Measurements from ENCODE around the gene CENPP.

CENPP gene

GRCh38 chr9:92603100-92603499 lies 277.3 kb downstream of the CENPP start:
- no peak for DNase-seq

- DNase-seq, result no peak
Observed at GRCh38 chr9:92603990-92604389, 278.2 kb downstream of the CENPP start.

- no peak for DNase-seq
Observed at GRCh38 chr9:92605224-92605623, 279.5 kb downstream of the CENPP start.

GRCh38 chr9:92607088-92607487 lies 281.3 kb downstream of the CENPP start:
- DNase-seq, result peak; percentile 18

- peak; percentile 67 for DNase-seq
Observed at GRCh38 chr9:92607773-92608172, 282.0 kb downstream of the CENPP start.

GRCh38 chr9:92608241-92608908 lies 282.6 kb downstream of the CENPP start:
- no peak for DNase-seq

- DNase-seq, result no peak
Observed at GRCh38 chr9:92608909-92609445, 283.2 kb downstream of the CENPP start.

- no peak for DNase-seq
Observed at GRCh38 chr9:92610470-92611420, 285.0 kb downstream of the CENPP start.

GRCh38 chr9:92611621-92612285 lies 286.0 kb downstream of the CENPP start:
- DNase-seq, result no peak

- DNase-seq, result no peak
Observed at GRCh38 chr9:92612292-92612691, 286.5 kb downstream of the CENPP start.

- no peak for DNase-seq
Observed at GRCh38 chr9:92612816-92613215, 287.1 kb downstream of the CENPP start.

- DNase-seq, result no peak
Observed at GRCh38 chr9:92613268-92614122, 287.7 kb downstream of the CENPP start.

GRCh38 chr9:92614123-92614510 lies 288.4 kb downstream of the CENPP start:
- no peak for DNase-seq

GRCh38 chr9:92614763-92615461 lies 289.2 kb downstream of the CENPP start:
- no peak for DNase-seq

- no peak for DNase-seq
Observed at GRCh38 chr9:92615790-92616189, 290.0 kb downstream of the CENPP start.

- no peak for DNase-seq
Observed at GRCh38 chr9:92616199-92616641, 290.5 kb downstream of the CENPP start.

- no peak for DNase-seq
Observed at GRCh38 chr9:92616655-92617111, 290.9 kb downstream of the CENPP start.

GRCh38 chr9:92617195-92617813 lies 291.6 kb downstream of the CENPP start:
- no peak for DNase-seq

GRCh38 chr9:92617951-92618510 lies 292.3 kb downstream of the CENPP start:
- no peak for DNase-seq

- DNase-seq, result no peak
Observed at GRCh38 chr9:92618633-92619225, 293.0 kb downstream of the CENPP start.

All from NCI-H1105 treated with DMSO at 0.1 percent for 48 hours (cell line).